SJSA1 (cell line): ENCODE measurements around the gene OVCH1. TPM values are rescaled to one million over a fixed set of nuclear protein-coding genes. Genes with fewer than 3 reads are reported as not detected.

Experiments used
- DNase-seq, 2 experiments: peaks; one replicate each; pipeline ENCODE4 v3.0.0-alpha.2; 2015 to 2020; ENCODE audit warnings: low spot score in 2 of 2, low read depth in 1 of 2
- H3K27ac ChIP-seq: fragments of 250-450 bp; sonication (Bioruptor Pico); 2 replicates; pipeline ENCODE4 v1.5.1; 2020; ENCODE audit warnings: mild to moderate bottlenecking, moderate library complexity
- H3K27me3 ChIP-seq: fragments of 250-450 bp; sonication (Bioruptor Pico); replicated peaks from 2 replicates; pipeline ENCODE4 v1.5.1; 2020; ENCODE audit warnings: mild to moderate bottlenecking, moderate library complexity
- H3K36me3 ChIP-seq: fragments of 250-450 bp; sonication (Bioruptor Pico); 2 replicates; pipeline ENCODE4 v1.5.1; 2020; ENCODE audit warnings: mild to moderate bottlenecking
- H3K4me1 ChIP-seq: fragments of 250-450 bp; sonication (Bioruptor Pico); replicated peaks from 2 replicates; pipeline ENCODE4 v1.6.1; 2021; ENCODE audit warnings: mild to moderate bottlenecking
- H3K4me3 ChIP-seq: fragments of 250-450 bp; sonication (Bioruptor Pico); 2 replicates; pipeline ENCODE4 v1.5.1; 2020; ENCODE audit warnings: mild to moderate bottlenecking
- H3K9me3 ChIP-seq: fragments of 250-450 bp; sonication (Bioruptor Pico); replicated peaks from 2 replicates; pipeline ENCODE4 v1.5.1; 2020; ENCODE audit warnings: mild to moderate bottlenecking
- total RNA-seq: library from RNA; depleted of rRNA; stranded (reverse); fragments of >200 nt; shearing (Covaris generic); gene quantifications from 2 replicates; pipeline ENCODE4 v1.2.3, GENCODE V29; 2014; rRNA removed

OVCH1 gene
- total RNA-seq, 1 experiment from 2014 or later, result not detected

- Histone ChIP-seq H3K27me3 (no peaks in the 10 kb centered on the region), H3K4me1 (peaks cover 5% of the 10 kb centered on the region), H3K27ac (peak within 1 kb of the TSS; percentile 77), H3K36me3 (no peaks in the 10 kb centered on the region), H3K9me3 (no peaks in the 10 kb centered on the region), H3K4me3 (peak within 1 kb of the TSS; percentile 64)
- peak; percentile 91 to 94 for DNase-seq
Measured at GRCh38 chr12:29380536-29381523, 116.7 kb downstream of the OVCH1 start, which contains the start of gene ERGIC2. TSS of gene ERGIC2 (minus strand) at chr12:29381172. CDS start at chr12:29371633, 9,539 bp downstream.

Other genes starting within 250 kb of the OVCH1 start
- 66.5 and 131 TPM in 2 replicates for gene ERGIC2, start 116.5 kb downstream of the OVCH1 start, total RNA-seq